ENCODE measurements around the gene BET1.

BET1 gene

GRCh38 chr7:94011714-94012353 is 7.7 kb upstream of the BET1 start:
- no peak for DNase-seq (ENCODE audit: low spot score)

GRCh38 chr7:94008537-94008936 is 4.4 kb upstream of the BET1 start:
- no peak for DNase-seq (ENCODE audit: low spot score)

GRCh38 chr7:94005753-94006152 is 1.6 kb upstream of the BET1 start:
- DNase-seq (ENCODE audit: low spot score): no peak

GRCh38 chr7:94003446-94004023 is 620 bp downstream of the BET1 start:
- no peak for DNase-seq (ENCODE audit: low spot score)

- DNase-seq (ENCODE audit: low spot score): no peak
Measured at GRCh38 chr7:94001396-94001795, 2.8 kb downstream of the BET1 start.

GRCh38 chr7:93997868-93998267 is 6.3 kb downstream of the BET1 start:
- DNase-seq (ENCODE audit: low spot score): no peak

- DNase-seq (ENCODE audit: low spot score): no peak
Measured at GRCh38 chr7:93992421-93993110, 11.6 kb downstream of the BET1 start.

- DNase-seq (ENCODE audit: low spot score): no peak
Measured at GRCh38 chr7:93987297-93987696, 16.9 kb downstream of the BET1 start.

GRCh38 chr7:93985101-93985500 is 19.1 kb downstream of the BET1 start:
- no peak for DNase-seq (ENCODE audit: low spot score)

GRCh38 chr7:93984024-93984423 is 20.1 kb downstream of the BET1 start:
- no peak for DNase-seq (ENCODE audit: low spot score)

GRCh38 chr7:93981480-93981874 is 22.7 kb downstream of the BET1 start:
- DNase-seq (ENCODE audit: low spot score): no peak

GRCh38 chr7:93980744-93981479 is 23.2 kb downstream of the BET1 start:
- DNase-seq (ENCODE audit: low spot score): no peak

- no peak for DNase-seq (ENCODE audit: low spot score)
Measured at GRCh38 chr7:93977211-93977950, 26.8 kb downstream of the BET1 start.

GRCh38 chr7:93973134-93973533 is 31.0 kb downstream of the BET1 start:
- no peak for DNase-seq (ENCODE audit: low spot score)

GRCh38 chr7:93972029-93972725 is 32.0 kb downstream of the BET1 start:
- DNase-seq (ENCODE audit: low spot score): no peak

- DNase-seq (ENCODE audit: low spot score): no peak
Measured at GRCh38 chr7:93968911-93969620, 35.1 kb downstream of the BET1 start.

- no peak for DNase-seq (ENCODE audit: low spot score)
Measured at GRCh38 chr7:93964813-93965212, 39.3 kb downstream of the BET1 start.

GRCh38 chr7:93964262-93964661 is 39.9 kb downstream of the BET1 start:
- DNase-seq (ENCODE audit: low spot score): no peak

- no peak for DNase-seq (ENCODE audit: low spot score)
Measured at GRCh38 chr7:93960986-93961385, 43.2 kb downstream of the BET1 start.

- no peak for DNase-seq (ENCODE audit: low spot score)
Measured at GRCh38 chr7:93958651-93959050, 45.5 kb downstream of the BET1 start.

GRCh38 chr7:93958216-93958615 is 45.9 kb downstream of the BET1 start:
- DNase-seq (ENCODE audit: low spot score): no peak
